HG03135 (cell line): Measurements from ENCODE around the gene RPL10A.
"Not testable (repeated sequence)": the region's sequence is repeated elsewhere in the genome, so short reads cannot be mapped to it uniquely, and the experiment has no call there.

Experiments used
- ATAC-seq: cut with Tn5 transposase; IDR thresholded peaks from one replicate; pipeline ENCODE4 v1.9.1; 2021; ENCODE audit warnings: mild to moderate bottlenecking, moderate library complexity; ENCODE audit not compliant: unreplicated experiment

RPL10A gene

DNA sequence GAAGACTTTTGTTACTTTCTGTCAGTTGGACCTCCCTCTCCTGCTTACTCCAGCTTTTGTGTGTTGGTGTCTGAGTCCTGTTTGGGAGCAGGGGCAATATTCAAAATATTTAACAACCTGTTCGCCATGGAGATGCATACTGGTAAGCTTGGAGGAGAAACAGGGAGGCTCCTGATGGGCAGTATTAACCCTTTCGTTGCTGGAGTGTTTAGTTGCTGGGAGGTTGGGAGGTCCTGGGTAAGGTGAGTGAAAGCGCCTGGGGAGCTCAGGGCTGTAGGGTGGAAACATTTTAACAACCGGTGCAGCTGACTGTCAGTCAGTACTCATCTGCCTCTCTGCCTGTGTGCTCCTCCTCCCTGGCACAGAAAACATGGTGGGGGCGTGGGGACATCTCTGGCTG is 40.3 kb downstream of the RPL10A start:
- ATAC-seq: no peak

DNA sequence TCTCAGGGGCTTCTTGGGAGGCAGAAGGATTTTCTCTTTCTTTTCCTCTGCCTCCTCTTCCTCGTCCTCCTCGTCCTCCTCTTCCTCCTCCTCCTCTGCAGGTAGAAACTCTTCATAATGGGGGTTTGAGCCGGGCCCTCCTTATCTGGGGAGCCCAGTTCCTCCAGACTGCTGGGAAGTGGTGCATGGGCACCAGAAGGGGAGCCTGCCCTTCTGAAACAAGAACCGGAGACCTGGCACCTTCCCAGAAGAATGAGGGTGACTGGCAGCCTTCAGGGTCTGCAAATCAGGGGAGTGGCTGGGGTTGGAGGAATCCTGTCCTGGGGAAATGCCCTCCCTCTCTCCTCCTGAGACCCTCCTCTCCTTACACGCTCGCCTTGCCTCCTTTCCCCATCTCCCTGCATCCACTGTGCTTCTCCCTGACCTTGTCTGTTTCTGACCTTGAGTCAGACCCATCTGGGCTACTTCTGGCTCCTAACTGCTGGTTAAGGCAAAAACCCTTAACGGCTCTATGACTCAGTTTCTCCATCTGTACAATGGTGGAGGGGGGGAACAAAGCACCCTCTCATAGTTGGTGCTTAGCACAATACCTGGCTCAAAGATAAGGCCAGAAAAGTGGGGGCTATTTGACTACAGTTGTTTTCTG is 42.8 kb downstream of the RPL10A start:
- ATAC-seq: no peak

DNA sequence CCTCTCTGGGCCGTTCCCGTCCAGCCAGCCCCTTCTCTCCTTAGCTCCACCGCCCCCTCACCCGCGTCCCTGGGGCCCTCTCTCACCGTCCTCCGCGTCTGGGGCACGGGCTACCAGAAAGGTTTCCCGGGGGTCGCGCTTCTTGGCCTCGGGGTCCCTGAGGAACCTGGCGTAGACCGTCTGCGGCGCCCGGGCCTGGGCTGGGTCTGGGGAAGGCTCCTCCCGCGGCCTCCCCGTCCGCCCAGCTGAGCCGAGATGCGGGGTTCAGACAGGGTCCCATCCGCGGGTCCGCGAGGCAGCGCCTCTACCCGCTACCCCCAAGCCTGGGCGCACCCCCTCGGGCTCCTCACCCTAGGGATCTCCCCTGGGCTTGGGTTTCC is 43.4 kb downstream of the RPL10A start:
- no peak for ATAC-seq

DNA sequence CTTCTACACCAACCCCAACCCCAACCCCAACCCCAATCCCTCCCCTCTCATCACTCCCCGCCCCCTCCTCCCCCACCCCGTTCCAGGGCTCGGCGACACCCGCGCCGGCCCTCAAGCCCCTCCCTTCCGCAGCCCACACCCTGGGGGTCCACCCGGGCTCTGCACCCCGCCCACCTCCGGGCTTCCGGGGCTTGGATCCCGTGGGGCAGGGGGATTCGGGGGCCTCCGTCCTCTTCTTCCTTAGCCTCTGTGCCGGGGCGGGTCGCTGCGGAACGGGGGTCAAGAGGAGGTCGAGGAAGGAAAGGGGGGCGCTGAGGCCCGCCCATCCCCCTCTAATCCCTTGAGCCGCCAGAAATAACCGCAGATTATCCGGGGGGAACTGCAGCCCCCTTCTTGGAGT is 43.8 kb downstream of the RPL10A start:
- ATAC-seq: no peak

DNA sequence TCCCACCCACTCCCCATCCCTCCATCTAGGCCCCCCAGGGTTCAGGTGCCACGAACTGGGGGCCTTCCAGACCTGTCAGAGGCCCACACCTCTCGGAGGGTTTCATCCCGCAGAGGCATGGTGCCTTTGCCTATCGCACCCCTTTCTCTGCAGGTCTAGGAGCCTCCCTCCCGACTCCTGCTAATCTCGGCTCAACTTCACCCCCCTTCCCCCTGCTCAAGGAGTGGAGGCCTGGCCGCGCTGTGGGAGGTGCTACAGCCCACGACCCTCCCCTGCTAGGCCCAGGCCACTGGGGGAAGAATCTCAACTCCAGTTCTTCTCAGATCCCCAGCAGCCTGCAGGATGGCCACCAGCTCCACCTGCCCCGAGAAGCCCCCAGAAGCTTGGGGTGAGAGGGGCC is 44.5 kb downstream of the RPL10A start, which contains the start of gene TULP1:
TULP1 (minus strand) TSS at position 157 of the 400 bp plus-strand sequence; CDS start at position 119, 38 bp downstream.
- ATAC-seq: no peak

DNA sequence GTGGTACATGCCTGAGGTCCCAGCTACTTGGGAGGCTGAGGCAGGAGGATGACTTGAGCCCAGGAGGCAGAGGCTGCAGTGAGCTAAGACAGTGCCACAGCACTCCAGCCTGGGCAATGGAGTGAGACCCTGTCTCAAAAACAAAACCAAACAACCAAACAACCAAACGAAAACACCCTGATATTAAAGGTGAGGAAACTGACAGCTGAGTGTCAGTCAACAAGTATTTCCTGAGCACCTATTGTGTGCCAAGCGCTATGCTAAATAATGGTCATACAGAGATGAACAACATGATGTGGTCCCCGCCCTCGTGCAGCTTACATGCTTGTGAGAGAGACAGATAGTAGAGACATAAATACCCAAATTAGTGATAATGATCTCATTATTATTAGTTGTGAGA is 46.4 kb downstream of the RPL10A start:
- ATAC-seq: no peak

DNA sequence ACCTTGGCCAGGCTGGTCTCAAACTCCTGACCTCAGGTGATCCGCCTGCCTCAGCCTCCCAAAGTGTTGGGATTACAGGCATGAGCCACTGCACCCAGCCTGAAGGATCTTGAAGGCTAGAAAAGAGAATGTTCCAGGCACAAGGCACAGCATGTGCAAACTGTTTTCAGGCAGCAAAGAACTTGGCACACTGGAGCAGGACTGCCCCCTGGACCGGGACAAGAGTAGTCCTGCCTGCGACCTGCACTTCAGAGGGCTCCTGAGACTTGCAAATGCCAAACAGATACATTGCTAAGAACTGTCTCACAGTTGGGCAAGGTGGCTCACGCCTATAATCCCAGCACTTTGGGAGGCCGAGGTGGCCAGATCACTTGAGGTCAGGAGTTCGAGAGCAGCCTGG is 47.7 kb downstream of the RPL10A start:
- ATAC-seq: not testable (repeated sequence)

DNA sequence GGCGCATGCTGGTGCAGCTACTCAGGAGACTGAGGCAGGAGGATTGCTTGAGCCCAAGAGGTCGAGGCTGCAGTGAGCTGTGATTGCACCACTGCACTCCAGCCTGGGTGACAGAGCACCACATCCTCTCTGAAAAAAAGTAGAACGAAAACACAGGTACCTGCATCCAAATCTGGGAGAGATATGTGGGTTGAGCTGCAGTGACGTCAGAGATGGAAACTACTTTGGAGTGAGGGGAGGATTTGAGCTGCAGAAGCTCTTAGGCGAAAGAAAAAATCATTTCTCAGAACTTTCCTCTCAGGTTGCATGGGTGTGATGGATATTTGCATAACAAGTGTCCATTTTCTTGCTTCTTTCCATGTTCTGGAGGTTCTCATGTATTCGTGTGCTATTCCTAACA is 48.5 kb downstream of the RPL10A start:
- no peak for ATAC-seq

DNA sequence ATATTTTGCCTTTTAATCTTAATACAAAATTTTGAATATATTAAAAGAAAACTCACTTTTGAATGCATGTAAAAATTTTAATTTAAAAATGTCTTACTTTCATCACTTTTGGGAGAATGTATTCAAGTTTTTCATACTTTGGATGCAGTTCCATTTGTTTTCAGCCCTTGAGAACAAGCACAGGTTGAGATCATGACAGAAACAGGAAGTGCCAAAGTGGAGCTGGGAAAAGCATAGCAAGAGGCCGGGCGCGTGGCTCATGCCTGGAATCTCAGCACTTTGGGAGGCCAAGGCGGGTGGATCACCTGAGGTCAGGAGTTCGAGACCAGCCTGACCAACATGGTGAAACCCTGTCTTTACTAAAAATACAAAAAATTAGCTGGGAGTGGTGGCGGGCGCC is 49.8 kb downstream of the RPL10A start:
- ATAC-seq: not testable (repeated sequence)

DNA sequence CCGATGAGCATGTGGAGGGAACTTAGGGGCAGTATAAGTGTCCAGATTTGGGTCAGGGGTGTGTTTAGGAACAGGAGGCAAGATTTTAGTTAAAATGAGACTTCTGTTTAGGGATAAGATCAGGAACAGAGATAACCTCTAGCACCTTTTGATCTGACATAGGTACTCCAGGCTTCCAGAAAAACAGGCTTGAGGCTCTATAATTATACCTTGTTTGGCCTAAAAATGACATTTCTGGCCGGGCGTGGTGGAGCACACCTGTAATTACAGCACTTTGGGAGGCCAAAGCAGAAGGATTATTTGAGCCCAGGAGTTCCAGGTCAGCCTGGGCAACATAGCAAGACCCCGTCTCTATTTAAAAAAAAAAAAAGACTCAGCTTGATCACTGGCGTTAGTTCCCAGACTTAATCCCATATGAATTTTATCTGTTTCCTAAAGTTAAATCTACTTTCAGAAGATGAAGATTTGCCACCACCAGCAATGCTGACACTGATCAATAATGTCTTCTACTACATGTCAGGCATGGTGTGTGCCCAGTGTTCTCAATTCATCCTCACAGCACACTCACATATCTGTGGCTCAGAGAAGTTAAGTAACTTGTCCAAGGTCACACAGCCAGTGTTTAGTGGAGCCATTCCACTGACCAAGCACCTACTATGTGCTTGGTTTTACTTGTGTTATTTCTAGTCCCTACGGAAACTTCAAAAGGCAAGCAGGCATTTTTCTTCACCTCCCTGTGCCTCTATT is 50.5 kb downstream of the RPL10A start:
- no peak for ATAC-seq

DNA sequence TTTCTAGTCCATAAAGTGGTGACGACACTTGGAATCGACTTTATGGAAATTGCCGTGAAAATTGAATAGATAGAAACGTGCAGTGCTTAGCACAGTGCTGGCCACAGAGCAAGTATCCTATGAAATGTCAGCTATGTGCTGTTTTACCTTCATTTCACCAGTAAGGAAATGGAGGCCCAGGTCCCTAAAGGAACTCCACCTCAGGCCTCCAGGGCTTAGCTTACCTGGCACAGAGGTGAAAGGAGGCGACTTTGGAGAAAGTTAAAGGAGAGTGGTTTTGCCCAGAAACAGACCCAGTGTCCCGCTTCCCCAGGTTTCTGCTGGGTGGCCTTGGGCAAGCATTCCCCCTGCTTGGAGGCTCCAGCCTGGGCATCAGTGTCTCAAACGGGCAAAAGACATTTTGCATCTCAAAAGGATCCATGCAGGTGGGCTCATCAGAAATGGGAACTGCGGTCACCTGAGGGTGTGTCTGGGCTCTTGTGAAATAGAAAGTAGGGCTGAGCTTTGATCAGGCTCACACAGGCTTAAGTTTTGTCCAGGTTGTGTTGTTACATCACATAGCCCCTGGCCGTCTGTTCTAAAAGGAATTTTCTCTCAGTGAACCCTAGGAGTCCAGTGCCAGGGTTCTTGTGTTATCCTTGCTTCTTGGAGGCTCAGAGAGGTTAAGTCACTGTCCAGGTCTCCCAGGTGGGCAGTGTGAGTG is 51.3 kb downstream of the RPL10A start:
- ATAC-seq: no peak
